Midbrain (tissue), 1 donor: Measurements from ENCODE around the gene KIF26B.

Source experiments
- DNase-seq: peaks from one replicate; lab custom pipeline; 2025; lab: John Stamatoyannopoulos, UW

Gene KIF26B

GRCh38 chr1:245463392-245464165 lies 308.8 kb downstream of the KIF26B start:
- no peak for DNase-seq

- no peak for DNase-seq
Measured at GRCh38 chr1:245464290-245464689, 309.5 kb downstream of the KIF26B start.

- DNase-seq, result no peak
Measured at GRCh38 chr1:245465666-245466065, 310.9 kb downstream of the KIF26B start.

GRCh38 chr1:245466261-245466660 lies 311.5 kb downstream of the KIF26B start:
- no peak for DNase-seq

GRCh38 chr1:245467804-245468203 lies 313.0 kb downstream of the KIF26B start:
- no peak for DNase-seq

- DNase-seq, result no peak
Measured at GRCh38 chr1:245469006-245469405, 314.2 kb downstream of the KIF26B start.

- no peak for DNase-seq
Measured at GRCh38 chr1:245469734-245470133, 314.9 kb downstream of the KIF26B start.

GRCh38 chr1:245475126-245475525 lies 320.3 kb downstream of the KIF26B start:
- no peak for DNase-seq

GRCh38 chr1:245475961-245476516 lies 321.3 kb downstream of the KIF26B start:
- DNase-seq, result no peak

- DNase-seq, result no peak
Measured at GRCh38 chr1:245477941-245478340, 323.2 kb downstream of the KIF26B start.

GRCh38 chr1:245480393-245481120 lies 325.8 kb downstream of the KIF26B start:
- no peak for DNase-seq

GRCh38 chr1:245481261-245481660 lies 326.5 kb downstream of the KIF26B start:
- DNase-seq, result no peak

GRCh38 chr1:245483247-245483646 lies 328.5 kb downstream of the KIF26B start:
- DNase-seq, result no peak

- no peak for DNase-seq
Measured at GRCh38 chr1:245484176-245484575, 329.4 kb downstream of the KIF26B start.

- DNase-seq, result peak; percentile 21
Measured at GRCh38 chr1:245485996-245486395, 331.2 kb downstream of the KIF26B start.

- DNase-seq, result no peak
Measured at GRCh38 chr1:245486775-245487470, 332.1 kb downstream of the KIF26B start.

GRCh38 chr1:245488346-245489129 lies 333.8 kb downstream of the KIF26B start:
- no peak for DNase-seq

- no peak for DNase-seq
Measured at GRCh38 chr1:245489838-245490237, 335.1 kb downstream of the KIF26B start.

- DNase-seq, result no peak
Measured at GRCh38 chr1:245493029-245493428, 338.2 kb downstream of the KIF26B start.

GRCh38 chr1:245495681-245496080 lies 340.9 kb downstream of the KIF26B start:
- no peak for DNase-seq

- DNase-seq, result no peak
Measured at GRCh38 chr1:245500546-245500945, 345.8 kb downstream of the KIF26B start.

GRCh38 chr1:245501633-245502032 lies 346.8 kb downstream of the KIF26B start:
- peak; percentile 25 for DNase-seq
